HCT116 (cell line): Measurements from ENCODE around the gene PLD1.

Experiments
- POLR2AphosphoS5 ChIP-seq: IDR thresholded peaks from 2 replicates; pipeline ENCODE4 v1.6.1; 2011; ENCODE audit warnings: mild to moderate bottlenecking, low read depth, low read length, moderate library complexity
- ZNF274 ChIP-seq: fragments of 200-500 bp; sonication (Bioruptor generic); IDR thresholded peaks from 2 replicates; pipeline ENCODE4 v1.6.1; 2014; ENCODE audit warnings: mild to moderate bottlenecking, low read depth, low read length, inconsistent platforms
- TF ChIP-seq, protein P1 (sequence below), 3 experiments: fragments of 200-600 bp in 1 of 3; sonication (generic) in 1 of 3; IDR thresholded peaks in 2 of 3; conservative IDR thresholded peaks in 1 of 3; 2 replicates each; pipeline ENCODE4 v1.5.1; 2012 to 2017; ENCODE audit warnings: low read depth in 2 of 3, low read length in 2 of 3, antibody characterized with exemption in 1 of 3, borderline replicate concordance in 1 of 3, control low read depth in 1 of 3, mild to moderate bottlenecking in 1 of 3, mixed read lengths in 1 of 3, mixed run types in 1 of 3, moderate library complexity in 1 of 3; ENCODE audit not compliant: insufficient read depth in 1 of 3

DNA sequence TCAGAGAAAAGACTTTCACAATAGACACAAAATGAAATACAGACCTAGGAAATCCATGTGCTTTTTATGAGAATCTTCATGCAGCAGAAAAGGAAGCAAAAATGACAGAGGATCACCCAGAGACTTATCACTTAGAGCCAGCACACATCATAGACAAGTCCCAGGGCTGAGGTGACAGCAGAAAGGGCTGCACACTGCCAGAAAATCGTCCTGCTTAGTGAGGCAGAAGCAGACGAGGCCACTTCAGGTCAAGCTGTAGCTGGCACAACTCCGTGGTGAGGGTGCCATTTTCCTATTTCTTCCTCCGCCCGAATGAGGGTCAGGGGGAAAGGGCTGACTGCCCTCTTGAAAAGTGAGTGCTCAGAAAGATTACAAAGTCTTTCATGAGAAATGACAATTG, 254.1 kb downstream of the PLD1 start:
- TF ChIP-seq, protein P1, sequence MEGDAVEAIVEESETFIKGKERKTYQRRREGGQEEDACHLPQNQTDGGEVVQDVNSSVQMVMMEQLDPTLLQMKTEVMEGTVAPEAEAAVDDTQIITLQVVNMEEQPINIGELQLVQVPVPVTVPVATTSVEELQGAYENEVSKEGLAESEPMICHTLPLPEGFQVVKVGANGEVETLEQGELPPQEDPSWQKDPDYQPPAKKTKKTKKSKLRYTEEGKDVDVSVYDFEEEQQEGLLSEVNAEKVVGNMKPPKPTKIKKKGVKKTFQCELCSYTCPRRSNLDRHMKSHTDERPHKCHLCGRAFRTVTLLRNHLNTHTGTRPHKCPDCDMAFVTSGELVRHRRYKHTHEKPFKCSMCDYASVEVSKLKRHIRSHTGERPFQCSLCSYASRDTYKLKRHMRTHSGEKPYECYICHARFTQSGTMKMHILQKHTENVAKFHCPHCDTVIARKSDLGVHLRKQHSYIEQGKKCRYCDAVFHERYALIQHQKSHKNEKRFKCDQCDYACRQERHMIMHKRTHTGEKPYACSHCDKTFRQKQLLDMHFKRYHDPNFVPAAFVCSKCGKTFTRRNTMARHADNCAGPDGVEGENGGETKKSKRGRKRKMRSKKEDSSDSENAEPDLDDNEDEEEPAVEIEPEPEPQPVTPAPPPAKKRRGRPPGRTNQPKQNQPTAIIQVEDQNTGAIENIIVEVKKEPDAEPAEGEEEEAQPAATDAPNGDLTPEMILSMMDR (IDR thresholded peaks at IDR 0.05 in 2 of 3, conservative IDR thresholded peaks at IDR 0.05 in 1 of 3; ENCODE audit: borderline replicate concordance in 1 of 3, insufficient read depth in 1 of 3, low read depth in 2 of 3, low read length in 2 of 3): no peak
- TF ChIP-seq ZNF274 (no peak), POLR2AphosphoS5 (no peak)
